H1 (cell line): Measurements from ENCODE around the gene ANKUB1. TPM values are rescaled to one million over a fixed set of nuclear protein-coding genes. Genes with fewer than 3 reads are reported as not detected.

Experiments
- CTCF ChIA-PET: fragments of 300-600 bp; sonication (Branson Sonifier 250); formaldehyde crosslinking; loops from one replicate; lab custom pipeline; 2021; ENCODE audit not compliant: partially characterized antibody; lab: Charles Lee
- POLR2A ChIA-PET: fragments of 300-600 bp; sonication (Branson Sonifier 250); formaldehyde crosslinking; loops from one replicate; lab custom pipeline; 2021; ENCODE audit warnings: inconsistent platforms; ENCODE audit not compliant: partially characterized antibody; lab: Charles Lee
- DNase-seq, 2 experiments: peaks; one replicate each; pipeline versions ENCODE4 v3.0.0 to v3.0.0-alpha.2; 2010 to 2022; ENCODE audit warnings: low spot score in 2 of 2, low read depth in 1 of 2, mixed read lengths in 1 of 2
- FAIRE-seq: peaks from 2 replicates; lab custom pipeline; 2011; peaks lifted over from hg19 to GRCh38; lab: Jason Lieb, UNC
- H2AFZ ChIP-seq: 2 replicates; pipeline ENCODE4 v1.8.1; 2012; ENCODE audit warnings: low read length, inconsistent platforms
- H2AK5ac ChIP-seq: 2 replicates; pipeline ENCODE4 v1.6.1; 2013; ENCODE audit warnings: low read depth, low read length
- H2BK120ac ChIP-seq: replicated peaks from 2 replicates; pipeline ENCODE3; 2013; ENCODE audit warnings: low read depth, low read length, inconsistent platforms
- H2BK12ac ChIP-seq: 2 replicates; pipeline ENCODE4 v1.6.1; 2013; ENCODE audit warnings: low read depth, low read length
- H2BK15ac ChIP-seq: 2 replicates; pipeline ENCODE4 v1.6.1; 2013; ENCODE audit warnings: low read length
- H2BK20ac ChIP-seq: 2 replicates; pipeline ENCODE4 v1.6.1; 2013; ENCODE audit warnings: low read length
- H2BK5ac ChIP-seq: 2 replicates; pipeline ENCODE4 v1.6.1; 2013; ENCODE audit warnings: low read depth, low read length
- H3K14ac ChIP-seq: 2 replicates; pipeline ENCODE4 v1.6.1; 2013; ENCODE audit warnings: inconsistent platforms; ENCODE audit not compliant: insufficient read length
- H3K18ac ChIP-seq: 2 replicates; pipeline ENCODE4 v1.6.1; 2013; ENCODE audit warnings: low read length; ENCODE audit errors: extremely low read depth
- H3K23ac ChIP-seq: 2 replicates; pipeline ENCODE4 v1.6.1; 2013; ENCODE audit warnings: inconsistent platforms; ENCODE audit not compliant: insufficient read length
- H3K23me2 ChIP-seq: 2 replicates; pipeline ENCODE4 v1.6.1; 2013; ENCODE audit warnings: low read depth, low read length
- H3K27ac ChIP-seq: 2 replicates; pipeline ENCODE4 v1.6.1; 2011; ENCODE audit warnings: low read depth, low read length, inconsistent platforms
- H3K27me3 ChIP-seq, 4 experiments: replicated peaks in 1 of 4; 1 replicate in 1 of 4; 2 replicates in 3 of 4; pipeline versions ENCODE4 v1.6.1 to v1.8.1; 2011 to 2013; ENCODE audit warnings: low read length in 3 of 4, mild to moderate bottlenecking in 3 of 4, inconsistent platforms in 2 of 4, mixed read lengths in 2 of 4, moderate library complexity in 1 of 4; ENCODE audit not compliant: control insufficient read depth in 3 of 4, insufficient read depth in 3 of 4; ENCODE audit errors: extremely low read depth in 1 of 4
- H3K36me3 ChIP-seq, 4 experiments: 2 replicates each; pipeline versions ENCODE4 v1.6.1 to v1.8.1; 2011 to 2013; ENCODE audit warnings: mild to moderate bottlenecking in 4 of 4, low read length in 3 of 4, moderate library complexity in 2 of 4, control low read depth in 1 of 4, inconsistent platforms in 1 of 4; ENCODE audit not compliant: insufficient read depth in 4 of 4, control insufficient read depth in 2 of 4
- H3K4ac ChIP-seq: replicated peaks from 2 replicates; pipeline ENCODE3; 2013; ENCODE audit warnings: low read length, low read depth, mixed read lengths, inconsistent platforms; ENCODE audit not compliant: insufficient read length
- H3K4me1 ChIP-seq, 4 experiments: replicated peaks in 1 of 4; 1 replicate in 1 of 4; 2 replicates in 3 of 4; pipeline versions ENCODE4 v1.6.1 to v1.8.1; 2011 to 2013; ENCODE audit warnings: low read length in 3 of 4, inconsistent platforms in 2 of 4, mixed read lengths in 1 of 4; ENCODE audit not compliant: insufficient read depth in 4 of 4, control insufficient read depth in 3 of 4
- H3K4me2 ChIP-seq, 2 experiments: 2 replicates each; pipeline versions ENCODE4 v1.6.1 to v1.8.1; 2011 to 2013; ENCODE audit warnings: low read depth in 2 of 2, low read length in 2 of 2, control low read depth in 1 of 2, inconsistent platforms in 1 of 2, mild to moderate bottlenecking in 1 of 2; ENCODE audit not compliant: insufficient read depth in 1 of 2
- H3K4me3 ChIP-seq, 4 experiments: fragments of 200-600, 300-600 bp in 1 of 4; sonication (generic), shearing (Covaris generic), sonication (Bioruptor Twin) in 1 of 4; 2 replicates each; pipeline versions ENCODE4 v1.5.1 to v1.8.1; 2011 to 2016; ENCODE audit warnings: low read length in 4 of 4, low read depth in 3 of 4, control low read depth in 2 of 4, inconsistent platforms in 2 of 4, mild to moderate bottlenecking in 2 of 4, mixed read lengths in 1 of 4, moderate library complexity in 1 of 4; ENCODE audit not compliant: insufficient read depth in 2 of 4; ENCODE audit errors: extremely low read depth in 1 of 4
- H3K56ac ChIP-seq: replicated peaks from 2 replicates; pipeline ENCODE3; 2013; ENCODE audit warnings: low read depth, mild to moderate bottlenecking, mixed read lengths, low read length, inconsistent platforms; ENCODE audit not compliant: insufficient read length
- H3K79me1 ChIP-seq: 2 replicates; pipeline ENCODE4 v1.6.1; 2013; ENCODE audit warnings: low read depth, low read length, control low read depth
- H3K79me2 ChIP-seq, 2 experiments: 2 replicates each; pipeline versions ENCODE4 v1.6.1 to v1.8.1; 2012 to 2013; ENCODE audit warnings: low read length in 2 of 2, mild to moderate bottlenecking in 2 of 2, inconsistent platforms in 1 of 2; ENCODE audit not compliant: insufficient read depth in 2 of 2, control insufficient read depth in 1 of 2
- H3K9ac ChIP-seq, 4 experiments: replicated peaks in 1 of 4; 1 replicate in 1 of 4; 2 replicates in 3 of 4; pipeline versions ENCODE4 v1.6.1 to v1.8.1; 2011 to 2013; ENCODE audit warnings: low read depth in 3 of 4, low read length in 3 of 4, control low read depth in 2 of 4, mild to moderate bottlenecking in 2 of 4, moderate library complexity in 2 of 4, inconsistent platforms in 1 of 4; ENCODE audit errors: extremely low read depth in 1 of 4
- H3K9me3 ChIP-seq, 2 experiments: 2 replicates each; pipeline versions ENCODE4 v1.6.1 to v1.8.1; 2012 to 2013; ENCODE audit warnings: mild to moderate bottlenecking in 2 of 2, moderate library complexity in 2 of 2, control low read depth in 1 of 2, inconsistent platforms in 1 of 2, low read depth in 1 of 2, low read length in 1 of 2, mixed read lengths in 1 of 2; ENCODE audit not compliant: insufficient read depth in 2 of 2
- H4K20me1 ChIP-seq, 2 experiments: replicated peaks in 1 of 2; 2 replicates each; pipeline versions ENCODE3 to v1.8.1; 2011 to 2013; ENCODE audit warnings: inconsistent platforms in 2 of 2, low read length in 2 of 2, mild to moderate bottlenecking in 1 of 2; ENCODE audit not compliant: insufficient read depth in 2 of 2, control insufficient read depth in 1 of 2
- H4K5ac ChIP-seq: 2 replicates; pipeline ENCODE4 v1.6.1; 2013; ENCODE audit warnings: low read length, low read depth, mixed read lengths, inconsistent platforms; ENCODE audit not compliant: insufficient read length
- H4K8ac ChIP-seq: 2 replicates; pipeline ENCODE4 v1.8.0; 2013; ENCODE audit warnings: mild to moderate bottlenecking, moderate library complexity, low read length, inconsistent platforms; ENCODE audit not compliant: insufficient read depth; ENCODE audit errors: extremely low read depth
- H4K91ac ChIP-seq: replicated peaks from 2 replicates; pipeline ENCODE3; 2013; ENCODE audit warnings: low read length, mixed read lengths, inconsistent platforms; ENCODE audit not compliant: insufficient read length
- CEBPB ChIP-seq: IDR thresholded peaks from 2 replicates; pipeline ENCODE4 v1.6.1; 2012; ENCODE audit warnings: low read depth, low read length
- CHD1 ChIP-seq: IDR thresholded peaks from 2 replicates; pipeline ENCODE4 v1.6.1; 2012; ENCODE audit warnings: low read depth, low read length, improper control_type of control experiment
- CREB1 ChIP-seq: IDR thresholded peaks from 2 replicates; pipeline ENCODE4 v1.6.1; 2012; ENCODE audit warnings: inconsistent platforms
- KDM4A ChIP-seq: IDR thresholded peaks from one replicate; pipeline ENCODE4 v1.7.1; 2012; ENCODE audit warnings: low read depth, mild to moderate bottlenecking, moderate library complexity, low read length, inconsistent platforms; ENCODE audit not compliant: severe bottlenecking
- KDM5A ChIP-seq: fragments of 200-600 bp; IDR thresholded peaks from 2 replicates; pipeline ENCODE4 v1.7.1; 2012; ENCODE audit warnings: mild to moderate bottlenecking, low read length, inconsistent platforms, mixed read lengths
- RXRA ChIP-seq: IDR thresholded peaks from 2 replicates; pipeline ENCODE4 v1.6.1; 2011; ENCODE audit warnings: low read depth, mild to moderate bottlenecking, low read length, moderate library complexity; ENCODE audit not compliant: insufficient read depth
- TAF1 ChIP-seq: IDR thresholded peaks from 2 replicates; pipeline ENCODE4 v1.6.1; 2011; ENCODE audit warnings: mild to moderate bottlenecking, low read depth, low read length
- TEAD4 ChIP-seq: IDR thresholded peaks from 2 replicates; pipeline ENCODE4 v1.6.1; 2012; ENCODE audit warnings: low read depth, low read length, inconsistent platforms, mixed read lengths
- YY1 ChIP-seq: IDR thresholded peaks from 2 replicates; pipeline ENCODE4 v1.6.1; 2011; ENCODE audit warnings: low read depth, mild to moderate bottlenecking, low read length
- ZNF274 ChIP-seq: IDR thresholded peaks from 2 replicates; pipeline ENCODE4 v1.7.0; 2012; ENCODE audit warnings: low read length, borderline replicate concordance; ENCODE audit errors: extremely low read depth
- WGBS, 2 experiments: shearing (Covaris generic) in 1 of 2; methylation state at CpG; one replicate each; pipeline versions ENCODE4 v1.1.6 to v1.1.7; 2013 to 2015; ENCODE audit warnings: low lambda C conversion rate in 2 of 2, mixed read lengths in 2 of 2, inconsistent platforms in 1 of 2, low coverage in 1 of 2, missing lambda C conversion rate in 1 of 2; ENCODE audit not compliant: insufficient replicate concordance in 2 of 2, insufficient coverage in 1 of 2, insufficient read length in 1 of 2; ENCODE audit errors: extremely low coverage in 1 of 2, missing lambda C conversion rate in 1 of 2; 5-methylcytosine and 5-hydroxymethylcytosine counted together
- polyA plus RNA-seq, 7 experiments: library from polyadenylated mRNA; depleted of rRNA in 3 of 7; stranded (reverse) in 5 of 7; unstranded in 2 of 7; fragments of >200 nt in 5 of 7; fragments of 200-250 nt in 2 of 7; gene quantifications; 1 replicate in 5 of 7; 2 replicates in 1 of 7; 4 replicates in 1 of 7; pipeline versions ENCODE4 v1.2.1 to v1.2.3, GENCODE V29; 2011 to 2013; ENCODE audit warnings: missing spikeins in 2 of 7, mixed read lengths in 2 of 7
- total RNA-seq: library from RNA; stranded (reverse); fragmentation: NEBNext Ultra II Directional; extraction: Animal tissue kit (Norgen Biotek cat#: 25700); gene quantifications from 2 replicates; pipeline ENCODE4 v1.2.1, GENCODE V29; 2021
- TF ChIP-seq, protein P1 (sequence below): IDR thresholded peaks from 2 replicates; pipeline ENCODE4 v1.6.1; 2011; ENCODE audit warnings: low read length, improper control_type of control experiment

ANKUB1 gene
- total and polyA plus RNA-seq, 2 of the 8 experiments (the other 6 are each of a cell fraction or from before 2014, with no cell fraction given), result not detected

DNA sequence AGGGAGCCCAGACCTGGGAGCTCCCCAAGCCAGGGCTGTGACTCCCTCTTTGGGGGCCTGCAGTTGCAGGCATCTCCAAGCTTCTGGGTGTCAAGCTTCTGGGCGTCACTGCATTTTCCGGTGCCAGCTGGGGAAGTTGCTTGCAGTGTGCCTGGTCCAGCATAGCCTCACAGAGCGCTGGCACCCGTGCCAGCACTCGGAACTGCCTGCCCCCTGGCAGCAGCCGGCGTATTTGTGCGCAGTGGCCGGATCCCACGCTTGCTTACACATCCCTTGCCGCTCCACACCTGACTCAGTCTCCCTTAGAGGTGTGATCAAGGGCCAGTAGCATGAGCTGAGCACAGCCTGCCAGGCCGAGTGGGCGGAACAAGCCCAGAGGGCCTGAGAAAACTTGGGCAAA is 77.1 kb downstream of the ANKUB1 start:
- H3K9me3 ChIP-seq, result 0 out of 4 replicates have a peak, but pooled peaks cover 0 to 3% of the 10 kb centered on the region in 2 experiments
- H3K36me3 ChIP-seq, result no peaks in the 10 kb centered on the region
- H3K4me3 ChIP-seq, result no peak overlapping the region
- no peak overlapping the region for H2BK120ac ChIP-seq
- DNase-seq (no peak), FAIRE-seq (no peak)
- no peaks in the 10 kb centered on the region for H3K23me2 ChIP-seq
- no peaks in the 10 kb centered on the region for H3K79me1 ChIP-seq
- H2AFZ ChIP-seq, result no peak overlapping the region
- no peak overlapping the region for H2AK5ac ChIP-seq
- no peak overlapping the region for H3K14ac ChIP-seq
- CTCF ChIA-PET, result interaction anchor here (0.6 to 7.9 kb wide), 11 partner anchors 10 to 242 kb away, joined by 3 to 72 read pairs (median 4); no protein-coding TSS in a partner anchor
- no peaks in the 10 kb centered on the region for H3K27me3 ChIP-seq
- no peak overlapping the region for H4K91ac ChIP-seq
- H4K20me1 ChIP-seq, result no peaks in the 10 kb centered on the region
- POLR2A ChIA-PET, result no interaction called here
- no peaks in the 10 kb centered on the region for H3K79me2 ChIP-seq
- H3K4me2 ChIP-seq, result no peak overlapping the region
- no peaks in the 10 kb centered on the region; a peak in 1 of 7 replicates for H3K4me1 ChIP-seq
- H4K8ac ChIP-seq, result no peak overlapping the region
- no peak overlapping the region for H3K27ac ChIP-seq
- H3K9ac ChIP-seq, result no peak overlapping the region
- no peak overlapping the region for H2BK5ac ChIP-seq
- H2BK15ac ChIP-seq, result no peak overlapping the region
- TF ChIP-seq CEBPB, result no peak
- TF ChIP-seq KDM5A, result no peak
- no peak for TF ChIP-seq ZNF274
- TF ChIP-seq TEAD4, result no peak
- no peak for TF ChIP-seq RXRA
- no peak for TF ChIP-seq YY1
- no peak for TF ChIP-seq CREB1
- TF ChIP-seq CHD1, result no peak
- TF ChIP-seq TAF1, result no peak
- no peak for TF ChIP-seq KDM4A
- TF ChIP-seq, protein P1, sequence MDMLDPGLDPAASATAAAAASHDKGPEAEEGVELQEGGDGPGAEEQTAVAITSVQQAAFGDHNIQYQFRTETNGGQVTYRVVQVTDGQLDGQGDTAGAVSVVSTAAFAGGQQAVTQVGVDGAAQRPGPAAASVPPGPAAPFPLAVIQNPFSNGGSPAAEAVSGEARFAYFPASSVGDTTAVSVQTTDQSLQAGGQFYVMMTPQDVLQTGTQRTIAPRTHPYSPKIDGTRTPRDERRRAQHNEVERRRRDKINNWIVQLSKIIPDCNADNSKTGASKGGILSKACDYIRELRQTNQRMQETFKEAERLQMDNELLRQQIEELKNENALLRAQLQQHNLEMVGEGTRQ, result no peak
- H2BK20ac ChIP-seq, result no peak overlapping the region
- no peak overlapping the region for H4K5ac ChIP-seq
- no peak overlapping the region for H3K23ac ChIP-seq
- H3K4ac ChIP-seq, result no peak overlapping the region
- no peak overlapping the region for H3K18ac ChIP-seq
- H2BK12ac ChIP-seq, result no peak overlapping the region
- WGBS, 2 experiments, result 93% methylated on average over 13 of the region's 13 CpGs; no CpG with 5 or more reads in 1 of the 2 experiments
- H3K56ac ChIP-seq, result no peak overlapping the region
